ENCODE data around the gene NPIPB6.

The NPIPB6 gene

DNA sequence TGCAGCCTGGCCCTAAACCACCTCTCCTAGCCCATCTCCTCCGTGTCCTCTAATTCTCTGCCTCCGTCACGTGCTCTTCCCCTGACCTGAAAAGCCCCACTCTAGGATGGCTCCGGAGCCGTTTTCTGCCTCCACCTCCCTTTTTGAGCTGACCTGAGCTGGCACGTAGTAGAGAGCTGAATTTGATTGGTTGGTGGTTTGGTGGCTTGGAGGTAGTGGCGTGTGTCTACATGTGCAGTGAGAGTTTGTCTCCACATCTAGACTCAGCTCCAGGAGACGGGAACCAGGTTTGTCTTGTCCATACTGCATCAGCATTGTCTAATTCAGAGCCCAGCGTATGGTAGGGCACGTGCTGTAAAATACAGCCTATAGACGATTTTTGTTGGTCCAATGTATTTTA lies 68.0 kb downstream of the NPIPB6 start:
- no peak overlapping the region for H3K4me3 ChIP-seq (replicated peaks; ENCODE audit: low read depth, low read length)
- no peak for TF ChIP-seq CTCF (IDR thresholded peaks at IDR 0.05; ENCODE audit: low read length, missing control alignments)
- no peak for DNase-seq (ENCODE audit: low read depth)

GRCh38 chr16:28294201-28294600 lies 69.1 kb downstream of the NPIPB6 start:
- H3K4me3 ChIP-seq (replicated peaks; ENCODE audit: low read depth, low read length) = no peak overlapping the region
- no peak for DNase-seq (ENCODE audit: low read depth)
- TF ChIP-seq CTCF (IDR thresholded peaks at IDR 0.05; ENCODE audit: low read length, missing control alignments) = no peak

DNA sequence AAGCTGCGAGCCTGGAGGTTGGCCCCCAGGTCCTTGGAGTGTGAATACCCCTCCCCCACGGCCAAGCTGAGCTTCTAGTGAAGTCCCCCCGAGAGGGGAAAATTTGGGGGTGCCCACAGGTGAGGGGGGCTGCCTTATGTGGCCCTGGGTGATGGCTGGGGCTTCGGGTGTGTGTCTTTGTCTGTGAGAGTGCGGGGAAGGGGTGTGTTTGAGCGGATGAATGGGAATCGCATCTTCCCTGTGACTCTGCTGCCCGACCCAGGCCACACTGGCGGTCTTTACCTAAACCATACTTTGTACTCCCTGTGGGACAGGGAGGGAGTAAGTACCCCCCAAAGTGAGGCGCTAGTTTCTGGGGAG lies 69.7 kb downstream of the NPIPB6 start:
- TF ChIP-seq CTCF (IDR thresholded peaks at IDR 0.05; ENCODE audit: low read length, missing control alignments) = no peak
- no peak overlapping the region for H3K4me3 ChIP-seq (replicated peaks; ENCODE audit: low read depth, low read length)
- DNase-seq (ENCODE audit: low read depth) = no peak

GRCh38 chr16:28292731-28293600 lies 70.3 kb downstream of the NPIPB6 start:
- H3K4me3 ChIP-seq (replicated peaks; ENCODE audit: low read depth, low read length) = peak overlapping the region; percentile 40
- DNase-seq (ENCODE audit: low read depth) = no peak
- TF ChIP-seq CTCF (IDR thresholded peaks at IDR 0.05; ENCODE audit: low read length, missing control alignments) = no peak

Data from fibroblast of pulmonary artery (primary cell).